ENCODE data around the gene SMPD3.

The SMPD3 gene

GRCh38 chr16:68403177-68403576 is 45.1 kb downstream of the SMPD3 start:
- no peak for DNase-seq (ENCODE audit: low spot score)

- no peak for DNase-seq (ENCODE audit: low spot score)
Measured at GRCh38 chr16:68402748-68403040, 45.6 kb downstream of the SMPD3 start.

GRCh38 chr16:68401871-68402747 is 46.2 kb downstream of the SMPD3 start:
- DNase-seq (ENCODE audit: low spot score): no peak

GRCh38 chr16:68400924-68401460 is 47.3 kb downstream of the SMPD3 start:
- DNase-seq (ENCODE audit: low spot score): no peak

- no peak for DNase-seq (ENCODE audit: low spot score)
Measured at GRCh38 chr16:68400083-68400923, 48.0 kb downstream of the SMPD3 start.

- no peak for DNase-seq (ENCODE audit: low spot score)
Measured at GRCh38 chr16:68399456-68399855, 48.9 kb downstream of the SMPD3 start.

- DNase-seq (ENCODE audit: low spot score): no peak
Measured at GRCh38 chr16:68397710-68398201, 50.6 kb downstream of the SMPD3 start.

- peak; percentile 72 for DNase-seq (ENCODE audit: low spot score)
Measured at GRCh38 chr16:68396481-68396880, 51.8 kb downstream of the SMPD3 start.

GRCh38 chr16:68395815-68396214 is 52.5 kb downstream of the SMPD3 start:
- no peak for DNase-seq (ENCODE audit: low spot score)

GRCh38 chr16:68395167-68395786 is 53.0 kb downstream of the SMPD3 start:
- no peak for DNase-seq (ENCODE audit: low spot score)

GRCh38 chr16:68393333-68393732 is 55.0 kb downstream of the SMPD3 start:
- DNase-seq (ENCODE audit: low spot score): no peak

GRCh38 chr16:68389750-68390371 is 58.4 kb downstream of the SMPD3 start:
- no peak for DNase-seq (ENCODE audit: low spot score)

- no peak for DNase-seq (ENCODE audit: low spot score)
Measured at GRCh38 chr16:68389006-68389405, 59.3 kb downstream of the SMPD3 start.

GRCh38 chr16:68388124-68388523 is 60.2 kb downstream of the SMPD3 start:
- DNase-seq (ENCODE audit: low spot score): no peak

- no peak for DNase-seq (ENCODE audit: low spot score)
Measured at GRCh38 chr16:68387301-68387700, 61.0 kb downstream of the SMPD3 start.

GRCh38 chr16:68386628-68387027 is 61.7 kb downstream of the SMPD3 start:
- DNase-seq (ENCODE audit: low spot score): no peak

- no peak for DNase-seq (ENCODE audit: low spot score)
Measured at GRCh38 chr16:68385371-68385770, 62.9 kb downstream of the SMPD3 start.

GRCh38 chr16:68384288-68385161 is 63.8 kb downstream of the SMPD3 start:
- DNase-seq (ENCODE audit: low spot score): no peak

- DNase-seq (ENCODE audit: low spot score): no peak
Measured at GRCh38 chr16:68383858-68384257, 64.5 kb downstream of the SMPD3 start.

GRCh38 chr16:68382296-68382718 is 66.0 kb downstream of the SMPD3 start:
- DNase-seq (ENCODE audit: low spot score): no peak

GRCh38 chr16:68381363-68381724 is 67.0 kb downstream of the SMPD3 start:
- DNase-seq (ENCODE audit: low spot score): no peak

All from CD4-positive, alpha-beta T cell treated with Interleukin-15 for 4 hours (primary cell).